Mucosa of descending colon (tissue), 3 donors: Measurements from ENCODE around the gene FIBCD1. TPM values are rescaled to one million over a fixed set of nuclear protein-coding genes. Genes with fewer than 3 reads are reported as not detected.

Source experiments
- ATAC-seq: fragments of 200-7000 bp; cut with Tn5 transposase; one replicate; pipeline ENCODE4 v1.9.1; 2020; ENCODE audit warnings: mild to moderate bottlenecking, moderate library complexity
- DNase-seq, 3 donors: peaks; one replicate each; pipeline ENCODE4 v3.0.0-alpha.2; 2020
- H3K36me3 ChIP-seq: fragments of 200-600 bp; one replicate; pipeline ENCODE4 v1.8.0; 2021; ENCODE audit warnings: low read depth, mild to moderate bottlenecking
- H3K4me1 ChIP-seq: fragments of 200-600 bp; one replicate; pipeline ENCODE4 v1.8.0; 2021; ENCODE audit warnings: low read depth, mild to moderate bottlenecking
- H3K4me3 ChIP-seq: fragments of 200-600 bp; one replicate; pipeline ENCODE4 v1.8.0; 2021; ENCODE audit warnings: mild to moderate bottlenecking
- H3K9me3 ChIP-seq: fragments of 200-600 bp; one replicate; pipeline ENCODE4 v1.8.0; 2021; ENCODE audit warnings: mild to moderate bottlenecking
- intact Hi-C, 2 donors: fragments of 100-400 bp; cut with DNase I in 1 of 2; cut with micrococcal nuclease in 1 of 2; formaldehyde crosslinking; loops; one replicate each; pipeline versions ENCODE4 v1.11.0 to v1.11.1; 2022; cut with DNase I, micrococcal nuclease
- total RNA-seq, 3 donors: library from RNA; stranded (reverse); fragmentation: NEBNext Ultra II Directional in 2 of 3; extraction: Animal tissue kit (Norgen Biotek cat#: 25700) in 2 of 3; gene quantifications; one replicate each; pipeline versions ENCODE4 v1.2.1 to v1.2.4, GENCODE V29; 2021 to 2023
- TF ChIP-seq, protein P1 (sequence below): fragments of 200-600 bp; IDR thresholded peaks from one replicate; pipeline ENCODE4 v1.8.0; 2022; ENCODE audit warnings: antibody characterized with exemption, mild to moderate bottlenecking
- donor health status: DM: no; HTN: no; CAD: no; lungs with moderate emphysema.
- donor health status: DM: no; HTN: no; CAD: no.
- donor health status: DM: no; HTN: yes; CAD: no.

FIBCD1 gene
- total RNA-seq, 3 donors from 2014 or later: 2.6 to 10.7 (median 7.3) TPM

DNA sequence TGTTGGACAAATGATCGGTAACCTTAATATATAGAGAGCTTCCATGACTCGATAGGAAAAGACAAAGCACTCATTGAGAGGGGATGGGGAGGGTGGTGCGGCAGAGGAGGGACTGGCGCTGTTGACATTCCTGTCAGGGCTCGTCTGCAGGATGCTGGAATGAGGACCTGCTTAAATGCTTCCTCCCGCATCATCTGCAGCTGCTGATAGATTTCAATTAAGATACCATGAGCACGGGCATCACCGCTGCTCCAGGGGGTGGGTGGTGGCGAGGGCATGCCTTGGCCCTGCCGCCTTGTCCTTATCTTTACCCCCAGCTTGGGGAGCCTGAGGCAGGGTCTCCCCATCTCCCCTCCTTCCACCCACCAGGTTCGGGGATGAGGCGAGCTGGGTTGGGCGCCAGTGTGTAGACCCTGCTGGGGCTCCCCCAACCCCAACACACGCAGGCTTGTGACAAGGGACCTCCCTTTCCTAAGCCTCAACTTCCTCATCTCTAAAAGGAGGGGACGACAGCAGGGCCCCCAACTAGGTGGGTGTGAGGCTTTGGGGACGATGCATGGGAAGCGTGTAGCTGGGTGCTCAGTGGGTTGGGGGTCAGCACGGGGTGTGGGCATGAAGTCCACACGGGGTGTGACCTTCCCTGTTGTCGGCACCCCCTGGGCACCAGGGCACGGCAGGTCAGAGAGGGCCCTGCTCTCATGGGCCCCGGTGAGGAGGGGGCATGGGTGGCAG is 30.7 kb downstream of the FIBCD1 start:
- TF ChIP-seq, protein P1, sequence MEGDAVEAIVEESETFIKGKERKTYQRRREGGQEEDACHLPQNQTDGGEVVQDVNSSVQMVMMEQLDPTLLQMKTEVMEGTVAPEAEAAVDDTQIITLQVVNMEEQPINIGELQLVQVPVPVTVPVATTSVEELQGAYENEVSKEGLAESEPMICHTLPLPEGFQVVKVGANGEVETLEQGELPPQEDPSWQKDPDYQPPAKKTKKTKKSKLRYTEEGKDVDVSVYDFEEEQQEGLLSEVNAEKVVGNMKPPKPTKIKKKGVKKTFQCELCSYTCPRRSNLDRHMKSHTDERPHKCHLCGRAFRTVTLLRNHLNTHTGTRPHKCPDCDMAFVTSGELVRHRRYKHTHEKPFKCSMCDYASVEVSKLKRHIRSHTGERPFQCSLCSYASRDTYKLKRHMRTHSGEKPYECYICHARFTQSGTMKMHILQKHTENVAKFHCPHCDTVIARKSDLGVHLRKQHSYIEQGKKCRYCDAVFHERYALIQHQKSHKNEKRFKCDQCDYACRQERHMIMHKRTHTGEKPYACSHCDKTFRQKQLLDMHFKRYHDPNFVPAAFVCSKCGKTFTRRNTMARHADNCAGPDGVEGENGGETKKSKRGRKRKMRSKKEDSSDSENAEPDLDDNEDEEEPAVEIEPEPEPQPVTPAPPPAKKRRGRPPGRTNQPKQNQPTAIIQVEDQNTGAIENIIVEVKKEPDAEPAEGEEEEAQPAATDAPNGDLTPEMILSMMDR: no peak
- Histone ChIP-seq H3K9me3 (no peaks in the 10 kb centered on the region), H3K4me3 (no peak overlapping the region), H3K36me3 (no peaks in the 10 kb centered on the region), H3K4me1 (no peaks in the 10 kb centered on the region)
- no peak for ATAC-seq
- DNase-seq: no peak
- intact Hi-C loops: no loop called here

DNA sequence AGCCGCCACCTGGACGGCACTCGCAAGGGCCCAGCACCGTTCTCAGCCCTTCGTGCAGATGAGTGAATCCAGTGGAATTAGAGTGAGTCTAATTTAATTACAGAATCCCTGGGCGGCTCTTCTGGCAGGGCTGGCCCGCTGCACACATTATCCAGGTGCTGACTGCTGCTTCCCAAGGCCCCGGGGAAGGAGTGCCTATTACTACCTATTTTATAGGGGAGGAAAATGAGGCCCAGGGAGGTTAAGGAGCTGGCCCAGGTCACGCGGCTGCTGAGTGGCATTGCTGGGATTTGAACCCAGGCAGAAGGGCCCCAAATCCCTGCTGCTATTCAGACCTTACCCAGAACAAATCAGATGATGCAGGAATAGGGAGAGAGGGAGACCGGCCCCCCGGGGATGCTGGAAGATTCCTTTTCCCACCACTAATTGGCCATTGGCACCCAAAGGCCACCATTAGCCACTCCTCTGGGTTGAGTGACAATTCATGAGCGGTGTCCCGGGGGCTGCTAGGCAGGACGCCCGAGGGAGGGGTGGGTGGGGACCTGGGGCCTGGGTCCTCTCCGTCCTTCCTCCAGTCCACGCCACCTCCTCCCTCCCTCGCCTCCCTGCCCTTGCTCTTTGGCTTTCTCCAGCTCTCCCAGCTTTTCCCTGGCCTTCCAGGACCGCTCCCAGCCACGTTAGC is 32.2 kb downstream of the FIBCD1 start:
- Histone ChIP-seq H3K4me3 (no peak overlapping the region), H3K9me3 (no peaks in the 10 kb centered on the region), H3K36me3 (no peaks in the 10 kb centered on the region), H3K4me1 (no peaks in the 10 kb centered on the region)
- DNase-seq: no peak
- TF ChIP-seq, protein P1: no peak
- intact Hi-C loops: no loop called here
- no peak for ATAC-seq

DNA sequence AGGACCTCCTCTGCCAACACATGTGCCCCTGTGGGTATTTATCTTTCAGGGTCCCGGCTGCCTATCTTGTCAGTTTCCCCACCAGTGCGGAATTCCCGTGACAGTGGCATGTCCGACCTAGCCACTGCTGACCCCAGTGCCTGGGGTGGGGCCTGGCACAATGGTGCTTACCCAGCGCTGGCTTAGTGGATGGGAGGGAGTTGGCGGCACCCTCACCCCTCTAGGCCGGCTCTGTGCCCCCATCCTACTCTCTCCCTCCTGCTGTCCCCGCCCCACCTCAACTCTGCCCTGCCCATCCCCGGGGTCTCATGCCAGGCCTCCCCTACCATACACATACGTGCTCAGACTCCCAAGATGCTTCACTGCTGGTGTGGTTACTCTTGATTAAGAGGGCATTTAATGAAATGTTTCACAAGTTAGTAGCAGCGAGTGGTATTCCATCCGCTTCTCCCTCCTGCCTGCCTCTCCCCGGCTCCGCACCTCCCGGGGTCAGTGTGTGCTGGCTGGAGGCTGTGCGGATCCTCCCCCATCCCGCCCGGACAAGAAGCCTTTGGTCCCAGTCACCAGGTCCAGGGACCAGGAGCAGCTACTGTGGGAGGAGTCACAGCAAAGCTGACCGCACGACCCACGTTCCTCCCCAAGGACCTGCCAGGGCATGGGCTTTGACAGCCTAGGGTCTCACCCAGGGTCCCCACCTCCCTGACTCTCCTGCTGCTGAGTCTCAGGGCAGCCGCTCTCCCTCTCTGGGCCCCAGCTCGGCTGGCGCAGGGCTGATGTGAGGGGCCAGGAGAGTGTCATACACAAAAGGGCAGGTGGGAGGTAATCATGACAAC is 32.9 kb downstream of the FIBCD1 start:
- H3K4me3 ChIP-seq: no peak overlapping the region
- TF ChIP-seq, protein P1: no peak
- ATAC-seq: no peak
- H3K9me3 ChIP-seq: no peaks in the 10 kb centered on the region
- no peaks in the 10 kb centered on the region for H3K4me1 ChIP-seq
- DNase-seq: no peak
- intact Hi-C loops: no loop called here
- H3K36me3 ChIP-seq: no peaks in the 10 kb centered on the region

DNA sequence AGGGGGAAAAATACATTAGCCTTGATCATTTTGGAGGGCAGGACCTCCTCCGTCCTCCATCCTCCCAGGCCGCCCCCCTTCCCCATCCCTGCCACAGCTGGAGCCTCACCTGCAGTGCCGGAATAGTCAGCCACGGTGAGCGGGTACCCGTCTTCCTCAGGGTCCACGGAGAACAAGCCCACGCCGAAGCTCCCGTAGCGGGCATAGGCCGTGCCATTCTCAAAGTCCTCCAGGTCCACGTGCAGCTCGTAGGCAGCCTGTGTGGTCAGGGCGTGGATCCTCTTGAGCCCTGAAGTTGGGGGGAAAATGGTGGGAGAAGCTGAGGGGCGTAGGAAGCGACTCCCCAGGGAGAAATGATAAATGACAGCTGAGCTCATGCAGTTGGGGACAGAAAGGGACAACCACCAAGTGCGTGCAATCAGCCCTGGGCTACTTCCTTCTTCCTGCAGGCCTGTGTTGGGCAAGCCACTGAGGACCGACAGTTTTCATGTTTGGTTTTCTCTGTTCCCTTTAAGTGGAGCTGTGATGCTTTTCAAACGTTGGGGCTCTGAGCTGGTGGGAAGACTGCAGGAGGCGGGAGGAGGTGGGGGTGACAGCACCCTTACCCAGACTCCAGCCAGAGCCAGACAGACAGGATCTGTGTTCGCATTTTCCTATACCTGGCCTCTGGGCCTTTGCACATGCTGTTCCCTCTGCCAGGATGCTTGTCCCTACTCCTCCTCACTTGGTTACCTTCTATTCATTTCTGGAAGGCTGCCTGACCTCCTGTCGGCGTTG is 33.7 kb downstream of the FIBCD1 start:
- Histone ChIP-seq H3K36me3 (no peaks in the 10 kb centered on the region), H3K4me1 (no peaks in the 10 kb centered on the region), H3K9me3 (no peaks in the 10 kb centered on the region), H3K4me3 (no peak overlapping the region)
- TF ChIP-seq, protein P1: no peak
- no peak for DNase-seq
- intact Hi-C loops: no loop called here
- ATAC-seq: no peak
